C1 segment of cervical spinal cord (tissue), 14 donors: ENCODE data around the gene LEP.
"Not testable (repeated sequence)": the region's sequence is repeated elsewhere in the genome, so short reads cannot be mapped to it uniquely, and the experiment has no call there.

Source experiments
- DNase-seq, 14 donors: peaks; one replicate each; lab custom pipeline; 2025; lab: John Stamatoyannopoulos, UW

LEP gene

GRCh38 chr7:128271942-128272481 is 30.9 kb downstream of the LEP start:
- no peak for DNase-seq

- no peak for DNase-seq
Measured at GRCh38 chr7:128274246-128274883, 33.3 kb downstream of the LEP start.

GRCh38 chr7:128274884-128275603 is 34.0 kb downstream of the LEP start:
- no peak for DNase-seq

- no peak for DNase-seq
Measured at GRCh38 chr7:128275681-128276080, 34.6 kb downstream of the LEP start.

- no peak for DNase-seq
Measured at GRCh38 chr7:128278366-128278765, 37.3 kb downstream of the LEP start.

GRCh38 chr7:128279124-128279713 is 38.1 kb downstream of the LEP start:
- no peak for DNase-seq

- not testable (repeated sequence) for DNase-seq
Measured at GRCh38 chr7:128280451-128280850, 39.4 kb downstream of the LEP start.

- no peak for DNase-seq
Measured at GRCh38 chr7:128281605-128282380, 40.7 kb downstream of the LEP start.

- DNase-seq = no peak
Measured at GRCh38 chr7:128284102-128284501, 43.0 kb downstream of the LEP start.

- no peak for DNase-seq
Measured at GRCh38 chr7:128287556-128287955, 46.5 kb downstream of the LEP start.

GRCh38 chr7:128298004-128298403 is 56.9 kb downstream of the LEP start:
- DNase-seq = not testable (repeated sequence)

GRCh38 chr7:128299109-128299607 is 58.1 kb downstream of the LEP start:
- no peak for DNase-seq

GRCh38 chr7:128302139-128302538 is 61.1 kb downstream of the LEP start:
- no peak for DNase-seq

GRCh38 chr7:128303133-128303532 is 62.1 kb downstream of the LEP start:
- no peak for DNase-seq

GRCh38 chr7:128303643-128304042 is 62.6 kb downstream of the LEP start:
- DNase-seq = no peak

- peak in 3 of 14 donors; percentile 4 to 26 (median 21) for DNase-seq
Measured at GRCh38 chr7:128304212-128304611, 63.1 kb downstream of the LEP start.

- no peak for DNase-seq
Measured at GRCh38 chr7:128307061-128307460, 66.0 kb downstream of the LEP start.
